AG20443 (cell line): ENCODE data around the gene AASDHPPT.
"Not testable (repeated sequence)": the region's sequence is repeated elsewhere in the genome, so short reads cannot be mapped to it uniquely, and the experiment has no call there.

Source experiments
- DNase-seq: peaks from one replicate; pipeline ENCODE4 v3.0.0; 2012; ENCODE audit warnings: low spot score, mixed read lengths

Gene AASDHPPT

GRCh38 chr11:106077609-106078455 is at the start of gene AASDHPPT:
Gene AASDHPPT (plus strand): TSS chr11:106077662. CDS start chr11:106077711, 49 bp downstream.
- peak; percentile 14 for DNase-seq

- DNase-seq = no peak
These were observed 46.9 kb upstream of the AASDHPPT start for GRCh38 chr11:106030609-106031008.

GRCh38 chr11:106031202-106031810 is 46.2 kb upstream of the AASDHPPT start:
- no peak for DNase-seq

GRCh38 chr11:106031936-106032335 is 45.5 kb upstream of the AASDHPPT start:
- no peak for DNase-seq

GRCh38 chr11:106032861-106033260 is 44.6 kb upstream of the AASDHPPT start:
- DNase-seq = no peak

- no peak for DNase-seq
These were observed 33.9 kb upstream of the AASDHPPT start for GRCh38 chr11:106043540-106043939.

GRCh38 chr11:106047631-106048030 is 29.8 kb upstream of the AASDHPPT start:
- DNase-seq = no peak

GRCh38 chr11:106049727-106050476 is 27.6 kb upstream of the AASDHPPT start:
- no peak for DNase-seq

GRCh38 chr11:106051103-106051502 is 26.4 kb upstream of the AASDHPPT start:
- DNase-seq = no peak

- DNase-seq = not testable (repeated sequence)
These were observed 19.1 kb upstream of the AASDHPPT start for GRCh38 chr11:106058377-106058776.

- no peak for DNase-seq
These were observed 17.8 kb upstream of the AASDHPPT start for GRCh38 chr11:106059617-106060016.

GRCh38 chr11:106061249-106061784 is 16.1 kb upstream of the AASDHPPT start:
- DNase-seq = no peak

GRCh38 chr11:106061954-106062949 is 15.2 kb upstream of the AASDHPPT start:
- no peak for DNase-seq

GRCh38 chr11:106063009-106063408 is 14.5 kb upstream of the AASDHPPT start:
- DNase-seq = no peak

GRCh38 chr11:106070606-106071005 is 6.9 kb upstream of the AASDHPPT start:
- no peak for DNase-seq

- no peak for DNase-seq
These were observed 4.7 kb upstream of the AASDHPPT start for GRCh38 chr11:106072804-106073203.

GRCh38 chr11:106076171-106076918 is 1.1 kb upstream of the AASDHPPT start:
- peak; percentile 6 for DNase-seq

- peak; percentile 97 for DNase-seq
These were observed 398 bp upstream of the AASDHPPT start, which contains the start of gene KBTBD3 for GRCh38 chr11:106076919-106077608. Gene KBTBD3 (minus strand): TSS chr11:106077347. CDS start chr11:106059097, 18,250 bp downstream.

GRCh38 chr11:106082096-106082495 is 4.6 kb downstream of the AASDHPPT start:
- DNase-seq = no peak

- DNase-seq = no peak
These were observed 8.7 kb downstream of the AASDHPPT start for GRCh38 chr11:106086135-106086534.
